ENCODE measurements around the gene ZNF469. TPM values are rescaled to one million over a fixed set of nuclear protein-coding genes. Genes with fewer than 3 reads are reported as not detected.

Gene ZNF469
- total and polyA plus RNA-seq, 2 donors (not counting 3 experiments of a cell fraction or from before 2014, with no cell fraction given), result 0.90 to 5.7 TPM

DNA sequence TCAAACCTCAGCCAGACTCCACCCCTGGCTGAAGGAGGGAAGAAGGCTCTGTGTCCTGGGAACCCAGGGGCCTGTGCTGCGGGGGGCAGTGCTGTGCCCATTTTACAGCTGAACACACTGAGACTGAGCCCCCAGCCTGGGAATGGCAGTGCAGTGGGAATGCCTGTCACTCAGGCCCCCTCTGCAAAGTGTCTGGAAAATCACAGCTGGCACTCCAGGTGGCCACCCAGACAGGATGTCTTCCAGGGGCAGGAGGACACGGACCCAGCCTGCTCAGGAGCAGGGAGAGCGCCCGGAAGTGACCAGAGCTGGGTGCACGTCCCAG lies 32.6 kb downstream of the ZNF469 start:
- Histone ChIP-seq H3K9ac (replicated peaks; ENCODE audit: extremely low read depth, insufficient read depth, low read length) (no peak overlapping the region), H3K9me3 (replicated peaks; ENCODE audit: control insufficient read depth, insufficient read depth, low read length) (no peaks in the 10 kb centered on the region), H2AFZ (ENCODE audit: low read depth, low read length) (no peak overlapping the region), H3K9me1 (replicated peaks; ENCODE audit: control insufficient read depth, extremely low read depth, insufficient read depth, low read length) (no peaks in the 10 kb centered on the region), H4K20me1 (replicated peaks; ENCODE audit: control insufficient read depth, extremely low read depth, insufficient read depth, low read length) (no peaks in the 10 kb centered on the region), H3K27me3 (ENCODE audit: control insufficient read depth in 2 of 2, insufficient read depth in 2 of 2, low read length in 2 of 2) (no peaks in the 10 kb centered on the region), H3K79me2 (ENCODE audit: control insufficient read depth, insufficient read depth, low read length) (no peaks in the 10 kb centered on the region), H3K36me3 (ENCODE audit: control insufficient read depth in 2 of 2, extremely low read depth in 1 of 2, insufficient read depth in 2 of 2, low read length in 2 of 2) (no peaks in the 10 kb centered on the region), H3K27ac (ENCODE audit: insufficient read depth, low read depth, low read length) (no peak overlapping the region), H3K4me1 (ENCODE audit: control insufficient read depth, extremely low read depth, insufficient read depth, low read length) (no peaks in the 10 kb centered on the region), H3K4me2 (ENCODE audit: insufficient read depth, low read length) (no peak overlapping the region), H3K4me3 (replicated peaks in 1 of 3; ENCODE audit: insufficient read depth in 1 of 3, low read depth in 1 of 3, low read length in 3 of 3) (no peak overlapping the region)
- intact Hi-C loops (cut with micrococcal nuclease), result no loop called here
- no peak for FAIRE-seq
- CTCF ChIA-PET, result interaction anchor here (1.9 kb wide), 1 partner anchor 12 kb away, joined by 6 read pairs; no protein-coding TSS in a partner anchor
- TF ChIP-seq, protein P1, sequence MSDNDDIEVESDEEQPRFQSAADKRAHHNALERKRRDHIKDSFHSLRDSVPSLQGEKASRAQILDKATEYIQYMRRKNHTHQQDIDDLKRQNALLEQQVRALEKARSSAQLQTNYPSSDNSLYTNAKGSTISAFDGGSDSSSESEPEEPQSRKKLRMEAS (IDR thresholded peaks at IDR 0.05; ENCODE audit: insufficient read depth, insufficient read length), result no peak
- TF ChIP-seq POLR2A (IDR thresholded peaks at IDR 0.05; ENCODE audit: low read depth, low read length) (no peak), GATA2 (IDR thresholded peaks at IDR 0.05; ENCODE audit: insufficient read depth, insufficient read length, low read depth, low read length) (no peak), JUN (IDR thresholded peaks at IDR 0.05; ENCODE audit: borderline replicate concordance, insufficient read depth, insufficient read length, low read depth) (no peak), POLR2AphosphoS5 (IDR thresholded peaks at IDR 0.05; ENCODE audit: insufficient read depth, low read depth, low read length) (no peak), EZH2 (IDR thresholded peaks at IDR 0.05; ENCODE audit: borderline replicate concordance, low read depth, low read length, severe bottlenecking) (no peak), FOS (IDR thresholded peaks at IDR 0.05; ENCODE audit: borderline replicate concordance, insufficient read depth, low read length) (no peak), MYC (IDR thresholded peaks at IDR 0.05; ENCODE audit: low read depth, low read length) (no peak)
- TF ChIP-seq, protein P2, sequence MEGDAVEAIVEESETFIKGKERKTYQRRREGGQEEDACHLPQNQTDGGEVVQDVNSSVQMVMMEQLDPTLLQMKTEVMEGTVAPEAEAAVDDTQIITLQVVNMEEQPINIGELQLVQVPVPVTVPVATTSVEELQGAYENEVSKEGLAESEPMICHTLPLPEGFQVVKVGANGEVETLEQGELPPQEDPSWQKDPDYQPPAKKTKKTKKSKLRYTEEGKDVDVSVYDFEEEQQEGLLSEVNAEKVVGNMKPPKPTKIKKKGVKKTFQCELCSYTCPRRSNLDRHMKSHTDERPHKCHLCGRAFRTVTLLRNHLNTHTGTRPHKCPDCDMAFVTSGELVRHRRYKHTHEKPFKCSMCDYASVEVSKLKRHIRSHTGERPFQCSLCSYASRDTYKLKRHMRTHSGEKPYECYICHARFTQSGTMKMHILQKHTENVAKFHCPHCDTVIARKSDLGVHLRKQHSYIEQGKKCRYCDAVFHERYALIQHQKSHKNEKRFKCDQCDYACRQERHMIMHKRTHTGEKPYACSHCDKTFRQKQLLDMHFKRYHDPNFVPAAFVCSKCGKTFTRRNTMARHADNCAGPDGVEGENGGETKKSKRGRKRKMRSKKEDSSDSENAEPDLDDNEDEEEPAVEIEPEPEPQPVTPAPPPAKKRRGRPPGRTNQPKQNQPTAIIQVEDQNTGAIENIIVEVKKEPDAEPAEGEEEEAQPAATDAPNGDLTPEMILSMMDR (IDR thresholded peaks at IDR 0.05; ENCODE audit: extremely low read depth in 1 of 2, insufficient read depth in 1 of 2, low read depth in 1 of 2, low read length in 2 of 2), result no peak
- dilution Hi-C loops (cut with MboI; ENCODE audit: extremely low pct_ligation_motif_present, low sequenced_read_pairs), result no loop called here
- POLR2A ChIA-PET, result no interaction called here
- no TSS peak for BruUV-seq (replicated peaks)
- DNase-seq (ENCODE audit: low read depth, low spot score), result no peak
